ENCODE measurements around the gene COL11A1. TPM values are rescaled to one million over a fixed set of nuclear protein-coding genes. Genes with fewer than 3 reads are reported as not detected.

Gene COL11A1
- total RNA-seq, 1 experiment from 2014 or later: 0.05 TPM

DNA sequence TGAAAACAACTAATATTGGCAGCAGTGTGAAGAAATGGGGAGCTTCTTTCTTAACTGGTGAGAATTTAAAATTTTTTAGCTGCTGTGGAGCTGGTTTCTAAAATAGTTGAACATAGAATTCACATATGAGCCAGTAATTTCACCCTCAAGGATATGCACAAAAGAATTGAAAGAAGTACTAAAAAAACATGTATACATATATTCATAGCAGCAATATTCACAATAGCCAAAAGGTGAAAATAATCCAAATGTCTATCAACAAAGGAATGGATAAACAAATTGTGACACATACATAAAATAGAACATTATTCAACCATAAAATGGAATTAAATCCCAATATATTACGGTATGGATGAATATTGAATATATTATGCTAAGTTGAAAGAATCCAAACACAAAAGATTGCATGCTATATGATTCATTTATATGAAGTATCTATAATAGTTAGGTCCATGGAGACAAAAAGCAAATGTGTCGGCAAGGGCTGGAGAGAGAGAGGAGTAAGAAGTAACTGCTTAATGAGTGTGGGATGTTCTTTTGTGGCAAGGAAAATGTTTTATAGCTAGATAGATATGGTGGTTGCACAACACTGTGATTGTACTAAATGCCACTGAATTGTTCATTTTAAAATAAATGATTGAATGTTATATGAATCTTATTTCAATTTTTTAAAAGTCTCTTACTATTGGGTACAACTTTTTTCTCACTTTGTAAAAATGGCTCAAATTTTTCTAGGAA is 14.8 kb upstream of the COL11A1 start:
- BruUV-seq (replicated peaks): no TSS peak
- no peaks in the 10 kb centered on the region for H3K4me1 ChIP-seq (ENCODE audit: control insufficient read depth in 1 of 2, insufficient read depth in 2 of 2, low read length in 2 of 2)
- no peaks in the 10 kb centered on the region for H3K79me2 ChIP-seq (ENCODE audit: insufficient read depth, low read length)
- ChIA-PET CTCF (no interaction called here), POLR2A (no interaction called here), RAD21 (ENCODE audit: low non-redundant PET in 1 of 2, low total read pairs in 2 of 2, uncharacterized antibody in 2 of 2, unreplicated experiment in 2 of 2) (no interaction called here)
- TF ChIP-seq, protein P1, sequence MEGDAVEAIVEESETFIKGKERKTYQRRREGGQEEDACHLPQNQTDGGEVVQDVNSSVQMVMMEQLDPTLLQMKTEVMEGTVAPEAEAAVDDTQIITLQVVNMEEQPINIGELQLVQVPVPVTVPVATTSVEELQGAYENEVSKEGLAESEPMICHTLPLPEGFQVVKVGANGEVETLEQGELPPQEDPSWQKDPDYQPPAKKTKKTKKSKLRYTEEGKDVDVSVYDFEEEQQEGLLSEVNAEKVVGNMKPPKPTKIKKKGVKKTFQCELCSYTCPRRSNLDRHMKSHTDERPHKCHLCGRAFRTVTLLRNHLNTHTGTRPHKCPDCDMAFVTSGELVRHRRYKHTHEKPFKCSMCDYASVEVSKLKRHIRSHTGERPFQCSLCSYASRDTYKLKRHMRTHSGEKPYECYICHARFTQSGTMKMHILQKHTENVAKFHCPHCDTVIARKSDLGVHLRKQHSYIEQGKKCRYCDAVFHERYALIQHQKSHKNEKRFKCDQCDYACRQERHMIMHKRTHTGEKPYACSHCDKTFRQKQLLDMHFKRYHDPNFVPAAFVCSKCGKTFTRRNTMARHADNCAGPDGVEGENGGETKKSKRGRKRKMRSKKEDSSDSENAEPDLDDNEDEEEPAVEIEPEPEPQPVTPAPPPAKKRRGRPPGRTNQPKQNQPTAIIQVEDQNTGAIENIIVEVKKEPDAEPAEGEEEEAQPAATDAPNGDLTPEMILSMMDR (IDR thresholded peaks at IDR 0.05 in 2 of 3, conservative IDR thresholded peaks at IDR 0.05 in 1 of 3; ENCODE audit: borderline replicate concordance in 1 of 3, insufficient read depth in 1 of 3, low read depth in 2 of 3, low read length in 2 of 3): no peak
- no peak for TF ChIP-seq YY1 (IDR thresholded peaks at IDR 0.05; ENCODE audit: extremely low read depth, insufficient replicate concordance, low read depth, low read length)
- TF ChIP-seq ELF1 (IDR thresholded peaks at IDR 0.05; ENCODE audit: borderline replicate concordance, low read depth): no peak
- no peak for TF ChIP-seq TCF7L2 (IDR thresholded peaks at IDR 0.05; ENCODE audit: borderline replicate concordance, extremely low read depth, insufficient read depth, insufficient read length)
- TF ChIP-seq SP1 (IDR thresholded peaks at IDR 0.05; ENCODE audit: low read depth): no peak
- TF ChIP-seq CBX3 (IDR thresholded peaks at IDR 0.05; ENCODE audit: low read depth): no peak
- no peak for TF ChIP-seq EZH2 (IDR thresholded peaks at IDR 0.05)
- no peak for TF ChIP-seq ZFX (IDR thresholded peaks at IDR 0.05)
- no peak for TF ChIP-seq CEBPB (IDR thresholded peaks at IDR 0.05; ENCODE audit: low read depth)
- TF ChIP-seq JUND (IDR thresholded peaks at IDR 0.05): no peak
- TF ChIP-seq EZH2phosphoT487 (IDR thresholded peaks at IDR 0.05; ENCODE audit: borderline replicate concordance): no peak
- no peak for TF ChIP-seq POLR2AphosphoS5 (IDR thresholded peaks at IDR 0.05; ENCODE audit: low read depth, low read length)
- TF ChIP-seq, protein P2, sequence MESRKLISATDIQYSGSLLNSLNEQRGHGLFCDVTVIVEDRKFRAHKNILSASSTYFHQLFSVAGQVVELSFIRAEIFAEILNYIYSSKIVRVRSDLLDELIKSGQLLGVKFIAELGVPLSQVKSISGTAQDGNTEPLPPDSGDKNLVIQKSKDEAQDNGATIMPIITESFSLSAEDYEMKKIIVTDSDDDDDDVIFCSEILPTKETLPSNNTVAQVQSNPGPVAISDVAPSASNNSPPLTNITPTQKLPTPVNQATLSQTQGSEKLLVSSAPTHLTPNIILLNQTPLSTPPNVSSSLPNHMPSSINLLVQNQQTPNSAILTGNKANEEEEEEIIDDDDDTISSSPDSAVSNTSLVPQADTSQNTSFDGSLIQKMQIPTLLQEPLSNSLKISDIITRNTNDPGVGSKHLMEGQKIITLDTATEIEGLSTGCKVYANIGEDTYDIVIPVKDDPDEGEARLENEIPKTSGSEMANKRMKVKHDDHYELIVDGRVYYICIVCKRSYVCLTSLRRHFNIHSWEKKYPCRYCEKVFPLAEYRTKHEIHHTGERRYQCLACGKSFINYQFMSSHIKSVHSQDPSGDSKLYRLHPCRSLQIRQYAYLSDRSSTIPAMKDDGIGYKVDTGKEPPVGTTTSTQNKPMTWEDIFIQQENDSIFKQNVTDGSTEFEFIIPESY (IDR thresholded peaks at IDR 0.05; ENCODE audit: extremely low read depth, insufficient replicate concordance, low read length): no peak
- no peak for TF ChIP-seq ATF3 (IDR thresholded peaks at IDR 0.05)
- no peak for TF ChIP-seq FOSL1 (IDR thresholded peaks at IDR 0.05; ENCODE audit: low read depth)
- no peaks in the 10 kb centered on the region for H3K36me3 ChIP-seq (ENCODE audit: control insufficient read depth in 1 of 2, insufficient read depth in 2 of 2, low read length in 2 of 2)
- no peak overlapping the region for H3K27ac ChIP-seq (ENCODE audit: low read depth, low read length)
- no peak overlapping the region for H3K4me2 ChIP-seq (ENCODE audit: low read length)
- ATAC-seq (no peak), DNase-seq (ENCODE audit: low read depth, low spot score) (no peak)
- no peak overlapping the region for H2AFZ ChIP-seq (ENCODE audit: low read depth, low read length, poor library complexity, severe bottlenecking)
- intact Hi-C loops (cut with micrococcal nuclease): no loop called here
- H3K4me3 ChIP-seq (replicated peaks in 1 of 2; ENCODE audit: low read depth in 1 of 2, low read length in 2 of 2): no peak overlapping the region
- no peaks in the 10 kb centered on the region for H3K9me2 ChIP-seq (ENCODE audit: insufficient read depth)
- H3K9me3 ChIP-seq (ENCODE audit: control insufficient read depth in 1 of 2, insufficient read depth in 1 of 2, low read depth in 1 of 2, low read length in 2 of 2): no peaks in the 10 kb centered on the region
- no peaks in the 10 kb centered on the region for H4K20me1 ChIP-seq (ENCODE audit: insufficient read depth)
- H3K27me3 ChIP-seq (ENCODE audit: insufficient read depth, low read length): no peaks in the 10 kb centered on the region
- no peak overlapping the region for H3K9ac ChIP-seq (ENCODE audit: low read length)
